Activated T-helper 1 cell treated with anti-CD3 and anti-CD28 coated beads, Interleukin-2, amount 50 U/mL, for 16 hours (primary cell): ENCODE results near the gene RGS19.
A peak's percentile ranks its signal among the peaks of the same experiment; 100 is the strongest.

Experiments used
- DNase-seq, 2 donors: peaks; one replicate each; pipeline ENCODE4 v3.0.0-alpha.2; 2020; ENCODE audit warnings: low read depth in 1 of 2, low spot score in 1 of 2

The RGS19 gene

GRCh38 chr20:64049060-64049877, 30.0 kb downstream of the RGS19 start, which contains the start of gene SOX18:
Gene SOX18, minus strand, starts transcription at chr20:64049639. Its CDS starts 123 bp downstream, at chr20:64049516.
- no peak for DNase-seq

- DNase-seq: no peak
These were observed 30.8 kb downstream of the RGS19 start for GRCh38 chr20:64048402-64049044.

DNA sequence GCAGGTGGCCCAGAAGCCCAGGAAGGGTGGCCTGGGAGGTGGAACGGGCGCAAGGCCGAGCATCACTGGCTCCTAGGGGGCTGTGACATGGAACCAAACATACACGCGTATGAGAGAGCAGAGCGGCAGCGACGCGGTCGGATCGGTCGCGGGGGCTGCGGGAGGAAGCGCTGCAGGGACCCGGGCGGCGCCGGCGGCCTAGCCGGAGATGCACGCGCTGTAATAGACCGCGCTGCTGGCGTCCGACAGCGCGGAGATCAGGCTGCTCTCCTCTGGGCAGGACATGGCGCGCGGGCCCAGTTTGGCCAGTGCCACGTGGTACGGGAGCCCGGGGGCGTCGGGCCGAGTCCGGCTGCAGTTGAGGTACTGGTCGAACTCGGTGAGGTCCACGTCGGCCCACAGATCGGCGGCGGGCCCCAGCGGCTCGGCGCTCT, 31.3 kb downstream of the RGS19 start:
- no peak for DNase-seq

DNA sequence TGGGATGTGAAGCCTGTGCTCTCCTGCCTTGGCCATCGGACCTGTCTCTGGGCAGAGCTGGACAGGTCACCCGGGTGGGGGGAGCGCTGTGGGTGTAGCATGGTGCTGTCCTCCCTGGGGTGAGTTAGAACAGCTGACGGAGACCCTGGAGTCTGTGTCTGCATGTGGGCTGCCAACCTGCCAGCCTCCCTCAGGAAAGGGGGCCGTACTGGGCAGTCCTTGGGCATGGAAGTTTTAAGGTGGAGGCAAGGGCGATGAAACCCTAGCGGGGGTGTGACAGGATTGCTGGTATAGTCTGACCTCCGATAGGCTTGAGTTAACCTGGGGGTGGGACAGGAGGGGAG, 32.3 kb downstream of the RGS19 start:
- DNase-seq: no peak

- no peak for DNase-seq
These were observed 33.8 kb downstream of the RGS19 start for GRCh38 chr20:64045346-64046011.

DNA sequence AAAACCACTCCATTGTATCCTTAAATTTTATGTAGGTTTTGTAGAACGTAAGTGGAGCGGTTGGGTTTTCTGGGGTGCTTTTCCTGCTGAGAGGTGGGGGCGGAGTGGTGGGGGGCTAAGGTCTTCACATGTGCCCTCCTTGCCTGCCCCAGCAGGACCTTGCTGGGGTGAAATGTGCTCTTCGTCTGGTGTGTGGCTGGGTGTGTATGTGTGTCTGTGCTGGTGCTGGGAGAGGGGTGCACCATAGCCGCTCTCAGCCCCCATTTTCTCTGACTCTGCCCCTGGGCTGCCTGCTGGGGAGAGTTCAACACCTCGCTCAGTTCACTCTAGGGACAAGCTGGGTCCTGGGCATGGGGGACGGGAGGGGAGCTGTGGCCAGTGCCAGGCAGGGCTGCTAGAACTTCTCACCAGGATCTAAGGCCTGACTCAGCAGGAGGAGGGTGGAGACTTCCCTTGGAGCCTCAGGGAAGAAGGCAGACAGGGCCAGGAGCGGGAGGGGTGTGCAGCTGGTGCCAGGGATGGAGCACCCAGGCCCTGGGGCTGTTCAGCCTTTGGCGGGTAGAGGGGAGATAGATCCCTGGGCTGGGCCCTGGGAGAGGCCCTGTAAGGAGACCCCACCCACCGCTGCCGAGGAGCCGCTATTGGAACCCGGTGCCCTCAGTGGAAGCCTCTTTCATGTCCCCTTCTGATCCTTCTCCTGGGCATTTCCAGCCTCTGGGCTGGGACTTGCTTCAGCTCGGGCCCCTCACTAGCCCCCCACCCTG, 34.7 kb downstream of the RGS19 start:
- no peak for DNase-seq

- no peak for DNase-seq
These were observed 35.5 kb downstream of the RGS19 start for GRCh38 chr20:64043768-64044167.

- DNase-seq: no peak
These were observed 37.1 kb downstream of the RGS19 start for GRCh38 chr20:64042054-64042781.

- DNase-seq: no peak
These were observed 37.6 kb downstream of the RGS19 start for GRCh38 chr20:64041781-64042053.

- no peak for DNase-seq
These were observed 38.1 kb downstream of the RGS19 start for GRCh38 chr20:64041040-64041780.

- DNase-seq: no peak
These were observed 38.9 kb downstream of the RGS19 start for GRCh38 chr20:64040231-64041039.

- DNase-seq: no peak
These were observed 39.8 kb downstream of the RGS19 start for GRCh38 chr20:64039293-64040160.

GRCh38 chr20:64038565-64039292, 40.6 kb downstream of the RGS19 start:
- peak; percentile 60 to 67 for DNase-seq

DNA sequence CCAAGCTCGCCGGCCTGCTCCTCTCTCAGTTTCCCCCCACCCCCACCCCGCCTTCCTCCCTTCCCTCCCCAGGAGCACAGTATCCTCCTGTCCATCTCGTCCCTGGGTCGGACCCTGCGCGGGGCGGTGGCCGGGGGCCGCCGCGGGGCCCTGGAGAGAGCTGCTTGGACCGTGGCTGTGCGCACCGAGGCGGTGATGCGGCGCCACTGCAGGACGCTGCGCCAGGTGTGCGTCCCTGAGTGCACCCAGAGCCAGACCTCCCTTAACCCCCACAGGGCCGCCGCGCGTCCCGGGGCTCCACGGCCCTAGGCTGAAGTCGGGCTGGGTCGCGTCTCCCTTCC, 41.1 kb downstream of the RGS19 start:
- DNase-seq: no peak

DNA sequence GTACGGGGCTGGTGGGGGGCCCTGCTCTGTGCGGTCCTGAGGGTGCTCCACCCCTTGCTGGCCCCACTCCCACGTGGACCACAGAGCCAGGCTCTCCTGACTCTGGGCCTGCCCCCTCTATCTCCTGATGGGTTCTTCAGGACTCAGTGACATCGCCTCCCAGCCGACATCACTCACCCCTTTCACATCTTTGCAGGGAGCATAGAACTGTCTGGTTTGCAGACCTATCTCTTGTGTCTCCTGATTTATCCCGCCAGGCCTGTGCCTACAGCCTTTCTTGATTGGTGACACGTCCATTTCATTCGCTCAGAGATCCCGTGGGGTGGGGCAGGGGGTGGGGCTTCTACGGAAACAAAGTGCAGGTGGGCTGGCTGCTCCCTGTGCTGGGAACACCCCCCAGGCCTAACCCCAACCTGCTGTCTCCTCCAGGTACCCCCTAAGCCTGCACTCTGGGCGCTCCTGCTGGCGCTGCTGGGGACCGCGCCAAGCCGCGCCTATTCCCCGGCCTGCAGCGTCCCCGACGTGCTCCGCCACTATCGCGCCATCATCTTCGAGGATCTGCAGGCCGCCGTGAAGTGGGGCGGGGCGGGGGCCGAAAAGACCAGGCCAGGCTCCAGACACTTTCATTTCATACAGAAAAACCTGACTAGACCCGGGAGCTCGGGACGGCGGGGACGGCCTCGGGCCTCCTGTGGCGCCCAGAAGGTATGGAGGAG, 41.7 kb downstream of the RGS19 start:
- DNase-seq: no peak

GRCh38 chr20:64037199-64037497, 42.2 kb downstream of the RGS19 start:
- DNase-seq: no peak
